BLaER1 treated with 17β-estradiol and CSF1 and Interleukin-3, amounts not matched to agents 10 nM and 100 nM (cell line): ENCODE data around the gene NDUFS6.
A peak's percentile ranks its signal among the peaks of the same experiment; 100 is the strongest.

Source experiments
- H3K27ac ChIP-seq, 11 experiments: shearing (Covaris generic); formaldehyde crosslinking; 2 replicates each; pipeline ENCODE4 v1.8.1; 2022
- H3K27me3 ChIP-seq, 11 experiments: shearing (Covaris generic); formaldehyde crosslinking; 2 replicates each; pipeline ENCODE4 v1.8.1; 2022
- H3K36me3 ChIP-seq, 11 experiments: shearing (Covaris generic); formaldehyde crosslinking; 2 replicates each; pipeline ENCODE4 v1.8.1; 2022
- H3K4me1 ChIP-seq, 10 experiments: shearing (Covaris generic); formaldehyde crosslinking; 2 replicates each; pipeline ENCODE4 v1.8.1; 2022
- H3K4me2 ChIP-seq, 11 experiments: shearing (Covaris generic); formaldehyde crosslinking; 2 replicates each; pipeline ENCODE4 v1.8.1; 2022
- H3K4me3 ChIP-seq, 10 experiments: shearing (Covaris generic); formaldehyde crosslinking; 2 replicates each; pipeline ENCODE4 v1.8.1; 2022
- H3K9ac ChIP-seq, 11 experiments: shearing (Covaris generic); formaldehyde crosslinking; 2 replicates each; pipeline ENCODE4 v1.8.1; 2022
- H3K9me3 ChIP-seq, 11 experiments: shearing (Covaris generic); formaldehyde crosslinking; replicated peaks in 1 of 11; 2 replicates each; pipeline ENCODE4 v1.8.1; 2022
- H4K20me1 ChIP-seq, 11 experiments: shearing (Covaris generic); formaldehyde crosslinking; 2 replicates each; pipeline ENCODE4 v1.8.1; 2022
- Cebpa-rat ChIP-seq, 11 experiments: shearing (Covaris generic); IDR thresholded peaks; 2 replicates each; pipeline ENCODE4 v1.8.1; 2022

Gene NDUFS6

GRCh38 chr5:1824109-1824821 is 23.1 kb downstream of the NDUFS6 start:
- no peak overlapping the region for H3K4me3 ChIP-seq
- peaks cover 0 to 73% (median 31%) of the 10 kb centered on the region in 11 experiments; a peak in 18 of 22 replicates for H4K20me1 ChIP-seq
- H3K9me3 ChIP-seq = no peaks in the 10 kb centered on the region
- no peaks in the 10 kb centered on the region for H3K27me3 ChIP-seq
- peaks cover 0 to 6% (median 0%) of the 10 kb centered on the region in 10 experiments; a peak in 1 of 20 replicates for H3K4me1 ChIP-seq
- H3K4me2 ChIP-seq = no peak overlapping the region
- no peak overlapping the region for H3K9ac ChIP-seq
- H3K36me3 ChIP-seq = peaks cover 47 to 79% (median 69%) of the 10 kb centered on the region in 11 experiments
- no peak for TF ChIP-seq Cebpa-rat (IDR thresholded peaks at IDR 0.05)
- H3K27ac ChIP-seq = no peak overlapping the region

- H3K9ac ChIP-seq = no peak overlapping the region
- no peak overlapping the region for H3K4me2 ChIP-seq
- H4K20me1 ChIP-seq = peaks cover 0 to 67% (median 22%) of the 10 kb centered on the region in 11 experiments; a peak in 16 of 22 replicates
- no peak overlapping the region for H3K27ac ChIP-seq
- no peak overlapping the region for H3K4me3 ChIP-seq
- H3K4me1 ChIP-seq = peaks cover 0 to 6% (median 0%) of the 10 kb centered on the region in 10 experiments; a peak in 1 of 20 replicates
- H3K9me3 ChIP-seq = no peaks in the 10 kb centered on the region
- no peak for TF ChIP-seq Cebpa-rat (IDR thresholded peaks at IDR 0.05)
- no peaks in the 10 kb centered on the region; a peak in 1 of 22 replicates for H3K27me3 ChIP-seq
- H3K36me3 ChIP-seq = peaks cover 38 to 70% (median 60%) of the 10 kb centered on the region in 11 experiments
These were observed 24.0 kb downstream of the NDUFS6 start for GRCh38 chr5:1824903-1825841.

GRCh38 chr5:1826235-1826980 is 25.2 kb downstream of the NDUFS6 start:
- peaks cover 0 to 14% (median 7%) of the 10 kb centered on the region in 10 experiments; a peak in 15 of 20 replicates for H3K4me1 ChIP-seq
- H3K27me3 ChIP-seq = peaks cover 0 to 6% (median 0%) of the 10 kb centered on the region in 11 experiments; a peak in 2 of 22 replicates
- H3K4me3 ChIP-seq = no peak overlapping the region
- H3K36me3 ChIP-seq = peaks cover 25 to 57% (median 48%) of the 10 kb centered on the region in 11 experiments
- no peak overlapping the region for H3K27ac ChIP-seq
- H3K9me3 ChIP-seq = no peaks in the 10 kb centered on the region
- peaks cover 0 to 63% (median 17%) of the 10 kb centered on the region in 11 experiments; a peak in 14 of 22 replicates for H4K20me1 ChIP-seq
- H3K4me2 ChIP-seq = no peak overlapping the region
- no peak for TF ChIP-seq Cebpa-rat (IDR thresholded peaks at IDR 0.05)
- H3K9ac ChIP-seq = no peak overlapping the region

GRCh38 chr5:1827025-1827885 is 26.0 kb downstream of the NDUFS6 start:
- H3K9ac ChIP-seq = no peak overlapping the region
- no peak overlapping the region for H3K27ac ChIP-seq
- H3K4me2 ChIP-seq = peak overlapping the region in 4 of 11 experiments; percentile 18 to 34 (median 21); a peak in 5 of 22 replicates
- peaks cover 4 to 23% (median 16%) of the 10 kb centered on the region in 10 experiments; a peak in 17 of 20 replicates for H3K4me1 ChIP-seq
- H3K36me3 ChIP-seq = peaks cover 17 to 49% (median 39%) of the 10 kb centered on the region in 11 experiments
- no peak for TF ChIP-seq Cebpa-rat (IDR thresholded peaks at IDR 0.05)
- H3K4me3 ChIP-seq = no peak overlapping the region
- H4K20me1 ChIP-seq = peaks cover 0 to 60% (median 14%) of the 10 kb centered on the region in 11 experiments; a peak in 11 of 22 replicates
- H3K9me3 ChIP-seq = no peaks in the 10 kb centered on the region
- H3K27me3 ChIP-seq = peaks cover 0 to 15% (median 0%) of the 10 kb centered on the region in 11 experiments; a peak in 4 of 22 replicates

GRCh38 chr5:1827886-1828397 is 26.7 kb downstream of the NDUFS6 start:
- no peak overlapping the region for H3K4me3 ChIP-seq
- TF ChIP-seq Cebpa-rat (IDR thresholded peaks at IDR 0.05) = no peak
- peak overlapping the region in 4 of 11 experiments; percentile 18 to 34 (median 21); a peak in 5 of 22 replicates for H3K4me2 ChIP-seq
- no peak overlapping the region for H3K9ac ChIP-seq
- peaks cover 0 to 21% (median 0%) of the 10 kb centered on the region in 11 experiments; a peak in 5 of 22 replicates for H3K27me3 ChIP-seq
- H3K36me3 ChIP-seq = peaks cover 13 to 42% (median 33%) of the 10 kb centered on the region in 11 experiments; a peak in 21 of 22 replicates
- H3K9me3 ChIP-seq = no peaks in the 10 kb centered on the region
- no peak overlapping the region for H3K27ac ChIP-seq
- H4K20me1 ChIP-seq = peaks cover 0 to 53% (median 10%) of the 10 kb centered on the region in 11 experiments; a peak in 10 of 22 replicates
- H3K4me1 ChIP-seq = peaks cover 4 to 30% (median 22%) of the 10 kb centered on the region in 10 experiments; a peak in 17 of 20 replicates

- Histone ChIP-seq H3K27me3 (peaks cover 0 to 29% (median 10%) of the 10 kb centered on the region in 11 experiments; a peak in 12 of 22 replicates), H3K4me1 (peaks cover 4 to 31% (median 22%) of the 10 kb centered on the region in 10 experiments; a peak in 17 of 20 replicates), H3K4me3 (no peak overlapping the region), H3K27ac (no peak overlapping the region), H4K20me1 (peaks cover 0 to 48% (median 0%) of the 10 kb centered on the region in 11 experiments; a peak in 7 of 22 replicates), H3K36me3 (peaks cover 0 to 16% (median 8%) of the 10 kb centered on the region in 11 experiments; a peak in 14 of 22 replicates), H3K9me3 (no peaks in the 10 kb centered on the region), H3K9ac (no peak overlapping the region), H3K4me2 (peak overlapping the region in 7 of 11 experiments; percentile 57 to 89 (median 80); a peak in 8 of 22 replicates)
- no peak for TF ChIP-seq Cebpa-rat (IDR thresholded peaks at IDR 0.05)
These were observed 29.5 kb downstream of the NDUFS6 start for GRCh38 chr5:1830571-1831228.

- no peaks in the 10 kb centered on the region for H3K9me3 ChIP-seq
- no peak for TF ChIP-seq Cebpa-rat (IDR thresholded peaks at IDR 0.05)
- peak overlapping the region in 9 of 11 experiments; percentile 15 to 89 (median 75); a peak in 16 of 22 replicates for H3K4me2 ChIP-seq
- H3K27me3 ChIP-seq = peaks cover 0 to 33% (median 15%) of the 10 kb centered on the region in 11 experiments; a peak in 14 of 22 replicates
- peaks cover 0 to 46% (median 0%) of the 10 kb centered on the region in 11 experiments; a peak in 6 of 22 replicates for H4K20me1 ChIP-seq
- peaks cover 4 to 32% (median 23%) of the 10 kb centered on the region in 10 experiments; a peak in 17 of 20 replicates for H3K4me1 ChIP-seq
- peaks cover 0 to 12% (median 4%) of the 10 kb centered on the region in 11 experiments; a peak in 9 of 22 replicates for H3K36me3 ChIP-seq
- no peak overlapping the region for H3K4me3 ChIP-seq
- H3K27ac ChIP-seq = no peak overlapping the region
- peak overlapping the region in 1 of 11 experiments; percentile 46; a peak in 1 of 22 replicates for H3K9ac ChIP-seq
These were observed 30.1 kb downstream of the NDUFS6 start for GRCh38 chr5:1831257-1831656.
